BJ (cell line): Measurements from ENCODE around the gene GRIK1. TPM values are rescaled to one million over a fixed set of nuclear protein-coding genes. Genes with fewer than 3 reads are reported as not detected.

Experiments used
- CTCF ChIA-PET: fragments of 350-600 bp; formaldehyde crosslinking; extraction: SDS; loops from one replicate; lab custom pipeline; 2021; ENCODE audit warnings: antibody characterized with exemption, inconsistent platforms; lab: Yijun Ruan, JAX
- POLR2A ChIA-PET: fragments of 300-600 bp; sonication (Branson Sonifier 250); formaldehyde crosslinking; extraction: SDS; loops from one replicate; lab custom pipeline; 2021; ENCODE audit warnings: antibody characterized with exemption; lab: Charles Lee
- DNase-seq: peaks from one replicate; pipeline ENCODE4 v3.0.0-alpha.2; 2011; ENCODE audit warnings: low read depth
- H3K27me3 ChIP-seq: 2 replicates; pipeline ENCODE4 v1.6.0; 2011; ENCODE audit warnings: low read length; ENCODE audit not compliant: control insufficient read depth, insufficient read depth
- H3K36me3 ChIP-seq: 2 replicates; pipeline ENCODE4 v1.5.1; 2011; ENCODE audit warnings: low read length; ENCODE audit not compliant: control insufficient read depth, insufficient read depth
- H3K4me3 ChIP-seq: 2 replicates; pipeline ENCODE4 v1.5.1; 2011; ENCODE audit warnings: low read depth, mild to moderate bottlenecking, control low read depth, low read length
- polyA plus RNA-seq: library from polyadenylated mRNA; depleted of rRNA; stranded (reverse); fragments of >200 nt; gene quantifications from 2 replicates; pipeline ENCODE4 v1.2.3, GENCODE V29; 2011
- TF ChIP-seq, protein P1 (sequence below): IDR thresholded peaks from 2 replicates; pipeline ENCODE4 v1.5.1; 2011; ENCODE audit warnings: low read depth, mild to moderate bottlenecking, control low read depth, inconsistent platforms, low read length, moderate library complexity; ENCODE audit not compliant: insufficient read depth

GRIK1 gene
- polyA plus RNA-seq, 1 experiment: 0.04 TPM

DNA sequence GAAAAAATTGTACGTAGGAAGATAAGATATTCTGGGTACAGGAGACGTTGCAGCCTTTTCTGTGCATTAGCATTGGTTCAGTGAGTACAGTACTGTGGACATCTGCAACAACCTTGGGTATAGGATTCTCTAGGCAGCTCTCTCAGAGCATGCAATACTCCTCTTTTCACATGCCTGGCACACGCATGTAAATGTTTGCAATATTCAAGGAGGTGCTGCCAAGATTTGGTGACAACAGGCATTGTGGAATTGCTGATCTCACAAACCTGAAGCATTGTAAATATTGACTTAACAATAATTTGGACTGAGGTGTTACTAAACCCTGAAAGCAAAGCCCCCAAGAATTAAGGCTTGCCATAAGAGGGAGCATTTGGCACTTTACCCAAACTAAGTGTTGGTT, 126.8 kb downstream of the GRIK1 start:
- CTCF ChIA-PET: interaction anchor here (0.9 kb wide), 1 partner anchor 29 kb away, joined by 3 read pairs; no protein-coding TSS in a partner anchor
- no peak overlapping the region for H3K4me3 ChIP-seq
- no peaks in the 10 kb centered on the region for H3K36me3 ChIP-seq
- no peak for DNase-seq
- no peaks in the 10 kb centered on the region for H3K27me3 ChIP-seq
- TF ChIP-seq, protein P1, sequence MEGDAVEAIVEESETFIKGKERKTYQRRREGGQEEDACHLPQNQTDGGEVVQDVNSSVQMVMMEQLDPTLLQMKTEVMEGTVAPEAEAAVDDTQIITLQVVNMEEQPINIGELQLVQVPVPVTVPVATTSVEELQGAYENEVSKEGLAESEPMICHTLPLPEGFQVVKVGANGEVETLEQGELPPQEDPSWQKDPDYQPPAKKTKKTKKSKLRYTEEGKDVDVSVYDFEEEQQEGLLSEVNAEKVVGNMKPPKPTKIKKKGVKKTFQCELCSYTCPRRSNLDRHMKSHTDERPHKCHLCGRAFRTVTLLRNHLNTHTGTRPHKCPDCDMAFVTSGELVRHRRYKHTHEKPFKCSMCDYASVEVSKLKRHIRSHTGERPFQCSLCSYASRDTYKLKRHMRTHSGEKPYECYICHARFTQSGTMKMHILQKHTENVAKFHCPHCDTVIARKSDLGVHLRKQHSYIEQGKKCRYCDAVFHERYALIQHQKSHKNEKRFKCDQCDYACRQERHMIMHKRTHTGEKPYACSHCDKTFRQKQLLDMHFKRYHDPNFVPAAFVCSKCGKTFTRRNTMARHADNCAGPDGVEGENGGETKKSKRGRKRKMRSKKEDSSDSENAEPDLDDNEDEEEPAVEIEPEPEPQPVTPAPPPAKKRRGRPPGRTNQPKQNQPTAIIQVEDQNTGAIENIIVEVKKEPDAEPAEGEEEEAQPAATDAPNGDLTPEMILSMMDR: no peak
- POLR2A ChIA-PET: no interaction called here

DNA sequence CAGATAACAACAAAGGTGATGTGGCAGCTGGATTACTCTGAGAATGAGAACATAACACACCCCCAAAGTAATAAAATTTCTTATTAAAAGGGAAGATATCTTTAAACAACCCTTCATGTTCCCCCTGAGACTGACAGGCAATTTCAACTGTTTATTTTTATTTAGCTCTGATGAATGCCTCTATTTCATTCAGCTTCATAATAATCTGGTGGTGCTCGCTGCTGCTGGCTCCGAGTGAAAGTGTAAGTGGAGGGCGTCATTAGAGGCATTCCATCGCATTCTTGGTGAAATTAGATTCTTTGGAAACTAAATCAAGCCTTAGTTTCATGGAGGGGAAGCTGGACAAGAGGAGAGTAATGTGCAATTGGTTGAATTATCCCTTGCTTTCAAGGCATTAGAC, 128.9 kb downstream of the GRIK1 start:
- Histone ChIP-seq H3K27me3 (no peaks in the 10 kb centered on the region), H3K4me3 (no peak overlapping the region), H3K36me3 (no peaks in the 10 kb centered on the region)
- ChIA-PET POLR2A (no interaction called here), CTCF (interaction anchor here (1.0 kb wide), 2 partner anchors 17 to 47 kb away, joined by 3 read pairs; no protein-coding TSS in a partner anchor)
- TF ChIP-seq, protein P1: no peak
- DNase-seq: no peak

DNA sequence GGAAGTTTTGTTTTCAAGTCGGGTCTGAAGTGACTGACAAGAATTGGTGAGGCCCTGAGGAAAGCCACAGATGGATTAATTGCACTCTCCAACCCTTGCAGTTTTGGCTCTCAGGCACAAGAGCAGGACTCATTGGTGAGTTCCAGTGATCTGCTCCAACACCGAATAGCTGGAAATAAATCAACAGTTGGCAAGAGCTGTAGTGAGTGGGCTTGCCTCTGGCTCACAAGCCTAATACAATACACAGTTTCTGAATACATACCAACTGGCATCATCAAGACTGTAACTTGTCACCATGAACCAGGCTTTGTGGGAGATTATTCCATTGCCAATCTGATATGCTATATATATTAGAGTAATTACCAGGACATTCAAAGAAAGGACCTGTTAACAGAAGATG, 131.6 kb downstream of the GRIK1 start:
- H3K27me3 ChIP-seq: no peaks in the 10 kb centered on the region
- CTCF ChIA-PET: no interaction called here
- POLR2A ChIA-PET: no interaction called here
- H3K4me3 ChIP-seq: no peak overlapping the region
- TF ChIP-seq, protein P1: no peak
- no peak for DNase-seq
- no peaks in the 10 kb centered on the region for H3K36me3 ChIP-seq

DNA sequence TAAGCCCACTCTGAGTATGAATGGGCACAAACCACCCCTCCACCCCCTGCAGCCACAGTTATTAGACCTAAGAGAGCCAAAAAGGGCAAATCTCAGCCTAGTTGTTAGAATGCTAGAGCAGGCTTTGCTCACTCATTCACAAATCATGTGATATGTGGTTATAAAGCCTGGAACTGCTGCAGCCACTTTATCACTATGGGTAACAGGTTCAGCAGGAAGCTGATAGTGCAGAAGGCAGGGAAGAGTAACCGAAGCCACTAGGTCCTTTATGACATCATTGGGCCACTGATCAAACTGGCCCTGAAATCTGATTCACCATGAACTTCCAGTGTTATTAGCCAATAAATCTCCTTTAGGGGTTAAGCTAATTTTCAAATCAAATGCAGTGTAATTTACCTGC, 134.7 kb downstream of the GRIK1 start:
- H3K4me3 ChIP-seq: no peak overlapping the region
- no peaks in the 10 kb centered on the region for H3K36me3 ChIP-seq
- TF ChIP-seq, protein P1: no peak
- CTCF ChIA-PET: no interaction called here
- H3K27me3 ChIP-seq: no peaks in the 10 kb centered on the region
- POLR2A ChIA-PET: no interaction called here
- DNase-seq: no peak

DNA sequence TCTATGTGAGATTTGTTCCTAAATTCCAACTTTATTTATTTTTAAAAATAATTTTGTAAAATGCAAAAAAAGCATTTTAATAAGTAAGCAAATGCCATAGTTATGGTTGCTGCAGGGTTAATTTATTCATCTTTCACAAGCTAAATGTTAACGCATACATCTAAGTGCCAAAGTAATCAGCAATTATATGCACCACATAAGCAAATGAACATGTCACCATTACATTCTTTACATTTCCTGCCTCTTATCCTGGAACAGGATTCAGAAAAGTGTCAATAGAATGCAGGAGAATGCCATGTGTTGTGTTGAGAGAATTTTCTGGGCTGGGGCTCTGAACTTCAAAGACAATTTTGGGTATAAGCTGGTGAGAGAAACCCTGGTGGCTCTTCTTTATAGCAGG, 136.6 kb downstream of the GRIK1 start:
- no peak for DNase-seq
- Histone ChIP-seq H3K27me3 (no peaks in the 10 kb centered on the region), H3K36me3 (no peaks in the 10 kb centered on the region), H3K4me3 (no peak overlapping the region)
- ChIA-PET POLR2A (no interaction called here), CTCF (no interaction called here)
- TF ChIP-seq, protein P1: no peak
